IPS DF 6.9 (cell line): Measurements from ENCODE around the gene CYB561D1.
A peak's percentile ranks its signal among the peaks of the same experiment; 100 is the strongest.

ENCODE experiments used
- DNase-seq: peaks from one replicate; pipeline ENCODE4 v3.0.0-alpha.2; 2013; ENCODE audit warnings: low read depth, low spot score
- H3K27ac ChIP-seq: one replicate; pipeline ENCODE4 v1.5.1; 2013; ENCODE audit warnings: low read length, control low read depth
- H3K27me3 ChIP-seq: 2 replicates; pipeline ENCODE4 v1.6.1; 2013; ENCODE audit warnings: mild to moderate bottlenecking, low read length; ENCODE audit not compliant: control insufficient read depth, insufficient read depth
- H3K36me3 ChIP-seq: 2 replicates; pipeline ENCODE4 v1.6.1; 2013; ENCODE audit warnings: low read length; ENCODE audit not compliant: control insufficient read depth, insufficient read depth
- H3K4me1 ChIP-seq: 2 replicates; pipeline ENCODE4 v1.6.1; 2013; ENCODE audit warnings: low read length; ENCODE audit not compliant: control insufficient read depth, insufficient read depth
- H3K4me3 ChIP-seq: 2 replicates; pipeline ENCODE4 v1.5.1; 2013; ENCODE audit warnings: mild to moderate bottlenecking, low read length
- H3K9me3 ChIP-seq: 2 replicates; pipeline ENCODE4 v1.6.1; 2013; ENCODE audit warnings: low read length, inconsistent platforms; ENCODE audit not compliant: control insufficient read depth, insufficient read depth
- WGBS: extraction: QIAGEN DNeasy Blood & Tissue Kit; methylation state at CpG from one replicate; pipeline ENCODE4 v1.1.7; 2013; ENCODE audit warnings: mixed read lengths, missing lambda C conversion rate; ENCODE audit not compliant: insufficient read length, insufficient coverage; 5-methylcytosine and 5-hydroxymethylcytosine counted together

The CYB561D1 gene

GRCh38 chr1:109499661-109500536 lies 6.0 kb downstream of the CYB561D1 start:
- Histone ChIP-seq H3K27me3 (no peaks in the 10 kb centered on the region), H3K27ac (no peak overlapping the region), H3K9me3 (no peaks in the 10 kb centered on the region), H3K36me3 (no peaks in the 10 kb centered on the region), H3K4me3 (no peak overlapping the region), H3K4me1 (0 out of 2 replicates have a peak, but pooled peaks cover 3% of the 10 kb centered on the region)
- DNase-seq, result no peak
- no CpG with 5 or more reads among the region's 4 CpGs for WGBS

- Histone ChIP-seq H3K9me3 (no peaks in the 10 kb centered on the region), H3K4me3 (no peak overlapping the region), H3K27me3 (no peaks in the 10 kb centered on the region), H3K4me1 (0 out of 2 replicates have a peak, but pooled peaks cover 3% of the 10 kb centered on the region), H3K36me3 (no peaks in the 10 kb centered on the region), H3K27ac (no peak overlapping the region)
- whole genome bisulfite sequencing, result no CpG with 5 or more reads among the region's 5 CpGs
- no peak for DNase-seq
Observed at GRCh38 chr1:109500941-109501381, 7.1 kb downstream of the CYB561D1 start.

GRCh38 chr1:109501644-109502363 lies 7.9 kb downstream of the CYB561D1 start:
- H3K27me3 ChIP-seq, result no peaks in the 10 kb centered on the region
- no peak overlapping the region for H3K27ac ChIP-seq
- 0 out of 2 replicates have a peak, but pooled peaks cover 3% of the 10 kb centered on the region for H3K4me1 ChIP-seq
- no peaks in the 10 kb centered on the region for H3K36me3 ChIP-seq
- H3K4me3 ChIP-seq, result no peak overlapping the region
- WGBS, result no CpG with 5 or more reads among the region's 5 CpGs
- H3K9me3 ChIP-seq, result no peaks in the 10 kb centered on the region
- no peak for DNase-seq

GRCh38 chr1:109502364-109502851 lies 8.5 kb downstream of the CYB561D1 start:
- DNase-seq, result no peak
- Histone ChIP-seq H3K36me3 (no peaks in the 10 kb centered on the region), H3K27me3 (no peaks in the 10 kb centered on the region), H3K9me3 (no peaks in the 10 kb centered on the region), H3K27ac (no peak overlapping the region), H3K4me3 (no peak overlapping the region), H3K4me1 (0 out of 2 replicates have a peak, but pooled peaks cover 3% of the 10 kb centered on the region)
- WGBS, result no CpG with 5 or more reads among the region's 3 CpGs

GRCh38 chr1:109503935-109504334 lies 10.0 kb downstream of the CYB561D1 start:
- no peak for DNase-seq
- H3K27ac ChIP-seq, result no peak overlapping the region
- H3K4me3 ChIP-seq, result no peak overlapping the region
- no peaks in the 10 kb centered on the region; the same call in 1 of the 2 replicates for H3K27me3 ChIP-seq
- no peaks in the 10 kb centered on the region; the same call in 1 of the 2 replicates for H3K36me3 ChIP-seq
- peaks cover under 1% of the 10 kb centered on the region; the same call in 1 of the 2 replicates for H3K4me1 ChIP-seq
- WGBS, result no CpG with 5 or more reads among the region's 5 CpGs
- H3K9me3 ChIP-seq, result no peaks in the 10 kb centered on the region

GRCh38 chr1:109504974-109505373 lies 11.1 kb downstream of the CYB561D1 start:
- H3K9me3 ChIP-seq, result no peaks in the 10 kb centered on the region
- H3K36me3 ChIP-seq, result no peaks in the 10 kb centered on the region; the same call in 1 of the 2 replicates
- WGBS, result no CpG with 5 or more reads among the region's 1 CpG
- DNase-seq, result no peak
- H3K27me3 ChIP-seq, result peaks cover 1% of the 10 kb centered on the region; the same call in 1 of the 2 replicates
- no peak overlapping the region for H3K27ac ChIP-seq
- H3K4me3 ChIP-seq, result no peak overlapping the region
- peaks cover 2% of the 10 kb centered on the region; the same call in 1 of the 2 replicates for H3K4me1 ChIP-seq

GRCh38 chr1:109508001-109508872 lies 14.3 kb downstream of the CYB561D1 start:
- no peak overlapping the region for H3K27ac ChIP-seq
- no peak for DNase-seq
- WGBS, result no CpG with 5 or more reads among the region's 25 CpGs
- H3K36me3 ChIP-seq, result no peaks in the 10 kb centered on the region; the same call in 1 of the 2 replicates
- no peaks in the 10 kb centered on the region for H3K9me3 ChIP-seq
- H3K4me1 ChIP-seq, result peaks cover 5% of the 10 kb centered on the region; the same call in 1 of the 2 replicates
- H3K4me3 ChIP-seq, result no peak overlapping the region
- peaks cover 8% of the 10 kb centered on the region; the same call in 1 of the 2 replicates for H3K27me3 ChIP-seq

- no peaks in the 10 kb centered on the region; the same call in 1 of the 2 replicates for H3K36me3 ChIP-seq
- peaks cover 5% of the 10 kb centered on the region; the same call in 1 of the 2 replicates for H3K4me1 ChIP-seq
- no peak overlapping the region for H3K27ac ChIP-seq
- DNase-seq, result no peak
- H3K4me3 ChIP-seq, result peak overlapping the region; percentile 98; the same call in 1 of the 2 replicates
- WGBS, result no CpG with 5 or more reads among the region's 7 CpGs
- H3K9me3 ChIP-seq, result no peaks in the 10 kb centered on the region
- H3K27me3 ChIP-seq, result peaks cover 8% of the 10 kb centered on the region; the same call in 1 of the 2 replicates
Observed at GRCh38 chr1:109508873-109509175, 14.9 kb downstream of the CYB561D1 start.

- Histone ChIP-seq H3K27ac (no peak within 1 kb of the TSS), H3K4me1 (peaks cover 5% of the 10 kb centered on the region; the same call in 1 of the 2 replicates)
- WGBS, result no CpG with 5 or more reads among the region's 100 CpGs
Observed at GRCh38 chr1:109509176-109510134, 15.6 kb downstream of the CYB561D1 start, which contains the start of gene AMIGO1. Gene AMIGO1, minus strand, starts transcription at chr1:109509727. Its CDS starts 815 bp downstream, at chr1:109508912.

More at GRCh38 chr1:109509176-109510134, 15.6 kb downstream of the CYB561D1 start, which contains the start of gene AMIGO1:
- Histone ChIP-seq H3K9me3 (no peaks in the 10 kb centered on the region), H3K4me3 (peak within 1 kb of the TSS; percentile 98), H3K27me3 (peaks cover 8% of the 10 kb centered on the region; the same call in 1 of the 2 replicates), H3K36me3 (no peaks in the 10 kb centered on the region; the same call in 1 of the 2 replicates)
- no peak for DNase-seq
